Peyer's patch (tissue), 4 donors: Measurements from ENCODE around the gene TMEM63A. TPM values are rescaled to one million over a fixed set of nuclear protein-coding genes. Genes with fewer than 3 reads are reported as not detected.
"Not testable (repeated sequence)": the region's sequence is repeated elsewhere in the genome, so short reads cannot be mapped to it uniquely, and the experiment has no call there.

Source experiments
- DNase-seq, 3 donors: peaks; one replicate each; pipeline ENCODE4 v3.0.0-alpha.2; 2017 to 2019
- H3K27ac ChIP-seq, 4 donors: fragments of 200-600 bp; sonication (generic); one replicate each; pipeline ENCODE4 v1.5.1; 2016 to 2019
- H3K27me3 ChIP-seq, 2 donors: fragments of 200-600 bp; sonication (generic); one replicate each; pipeline ENCODE4 v1.5.1; 2019
- H3K36me3 ChIP-seq, 3 donors: fragments of 200-600 bp; sonication (generic); one replicate each; pipeline ENCODE4 v1.5.1; 2016 to 2019
- H3K4me1 ChIP-seq, 4 donors: fragments of 200-600 bp; sonication (generic); one replicate each; pipeline ENCODE4 v1.5.1; 2016 to 2019
- H3K4me3 ChIP-seq, 4 donors: fragments of 200-600 bp; sonication (generic); 1 replicate in 3 of 4; 2 replicates in 1 of 4; pipeline ENCODE4 v1.5.1; 2016 to 2019; ENCODE audit warnings: mild to moderate bottlenecking in 1 of 4
- H3K9me3 ChIP-seq, 4 donors: fragments of 200-600 bp; sonication (generic); one replicate each; pipeline ENCODE4 v1.5.1; 2016 to 2019; ENCODE audit warnings: mild to moderate bottlenecking in 1 of 4
- POLR2A ChIP-seq, 2 donors: fragments of 450-650 bp; IDR thresholded peaks; one replicate each; pipeline ENCODE4 v1.5.1; 2017; ENCODE audit warnings: antibody characterized with exemption in 2 of 2, mild to moderate bottlenecking in 2 of 2, moderate library complexity in 2 of 2
- total RNA-seq, 4 donors: library from RNA; depleted of rRNA; stranded (reverse); fragments of >200 nt; gene quantifications; one replicate each; pipeline ENCODE4 v1.1.0, GENCODE V29; 2016
- TF ChIP-seq, protein P1 (sequence below), 6 experiments: fragments of 450-650 bp in 4 of 6; fragments of 200-600 bp in 2 of 6; sonication (generic) in 1 of 6; IDR thresholded peaks; one replicate each; pipeline ENCODE4 v1.5.1; 2017 to 2019; ENCODE audit warnings: antibody characterized with exemption in 6 of 6, mild to moderate bottlenecking in 3 of 6, moderate library complexity in 1 of 6

The TMEM63A gene
- total RNA-seq, 4 donors from 2014 or later, result 77.8 to 339 (median 275) TPM

DNA sequence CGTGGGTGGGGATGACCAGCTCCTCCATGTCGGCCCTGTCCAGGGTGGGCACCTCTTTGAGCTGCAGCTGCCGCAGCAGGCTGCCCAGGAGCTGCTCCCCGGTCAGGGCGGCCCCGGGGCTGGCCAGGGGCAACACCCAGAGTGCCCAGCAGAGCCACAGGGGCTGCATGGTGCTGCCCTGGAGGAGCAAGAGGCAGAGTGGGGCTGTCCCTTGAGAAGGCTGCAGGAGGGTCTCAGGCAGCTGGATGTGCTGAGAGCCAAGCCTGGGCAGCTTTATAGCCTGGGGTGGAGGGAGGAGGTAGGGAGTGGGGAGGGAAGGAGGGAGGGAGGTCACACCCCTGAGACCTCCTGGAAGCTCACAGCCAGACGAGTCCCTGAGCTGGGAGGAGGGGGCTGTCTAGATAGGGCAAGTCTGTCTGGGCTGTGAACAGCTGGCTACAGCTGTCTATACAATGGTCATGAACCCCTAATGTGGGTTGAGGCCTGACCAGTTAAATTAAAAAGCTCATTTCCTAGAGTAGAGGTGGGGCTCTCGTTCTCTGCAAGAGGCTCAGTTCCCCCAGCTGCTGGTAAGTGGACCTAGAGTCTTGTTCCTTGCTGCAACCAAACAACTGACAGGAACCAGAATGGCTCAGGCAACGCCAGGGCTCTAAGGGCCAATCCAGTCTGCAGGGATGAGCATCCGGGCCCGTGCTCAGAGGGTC lies 6.9 kb upstream of the TMEM63A start, which contains the start of gene LEFTY1:
Gene LEFTY1 (minus strand): TSS at position 249 of the 704 bp plus-strand sequence. CDS start 80 bp downstream, at position 169.
- no peak for DNase-seq
- Histone ChIP-seq H3K4me1 (peaks cover 0 to 34% (median 0%) of the 10 kb centered on the region in 4 donors), H3K4me3 (peak within 1 kb of the TSS in 1 of 4 donors; percentile 5), H3K27ac (peak within 1 kb of the TSS in 2 of 4 donors; percentile 1 to 39), H3K9me3 (no peaks in the 10 kb centered on the region), H3K27me3 (no peaks in the 10 kb centered on the region), H3K36me3 (no peaks in the 10 kb centered on the region)
- TF ChIP-seq POLR2A (IDR thresholded peaks at IDR 0.05), result no peak
- TF ChIP-seq, protein P1, sequence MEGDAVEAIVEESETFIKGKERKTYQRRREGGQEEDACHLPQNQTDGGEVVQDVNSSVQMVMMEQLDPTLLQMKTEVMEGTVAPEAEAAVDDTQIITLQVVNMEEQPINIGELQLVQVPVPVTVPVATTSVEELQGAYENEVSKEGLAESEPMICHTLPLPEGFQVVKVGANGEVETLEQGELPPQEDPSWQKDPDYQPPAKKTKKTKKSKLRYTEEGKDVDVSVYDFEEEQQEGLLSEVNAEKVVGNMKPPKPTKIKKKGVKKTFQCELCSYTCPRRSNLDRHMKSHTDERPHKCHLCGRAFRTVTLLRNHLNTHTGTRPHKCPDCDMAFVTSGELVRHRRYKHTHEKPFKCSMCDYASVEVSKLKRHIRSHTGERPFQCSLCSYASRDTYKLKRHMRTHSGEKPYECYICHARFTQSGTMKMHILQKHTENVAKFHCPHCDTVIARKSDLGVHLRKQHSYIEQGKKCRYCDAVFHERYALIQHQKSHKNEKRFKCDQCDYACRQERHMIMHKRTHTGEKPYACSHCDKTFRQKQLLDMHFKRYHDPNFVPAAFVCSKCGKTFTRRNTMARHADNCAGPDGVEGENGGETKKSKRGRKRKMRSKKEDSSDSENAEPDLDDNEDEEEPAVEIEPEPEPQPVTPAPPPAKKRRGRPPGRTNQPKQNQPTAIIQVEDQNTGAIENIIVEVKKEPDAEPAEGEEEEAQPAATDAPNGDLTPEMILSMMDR (IDR thresholded peaks at IDR 0.05), result no peak

- Histone ChIP-seq H3K9me3 (no peaks in the 10 kb centered on the region), H3K4me1 (peaks cover 0 to 34% (median 0%) of the 10 kb centered on the region in 4 donors), H3K36me3 (no peaks in the 10 kb centered on the region), H3K27ac (no peak overlapping the region), H3K27me3 (no peaks in the 10 kb centered on the region), H3K4me3 (peak overlapping the region in 1 of 4 donors; percentile 5)
- DNase-seq, result no peak
- TF ChIP-seq POLR2A (IDR thresholded peaks at IDR 0.05), result no peak
- TF ChIP-seq, protein P1 (IDR thresholded peaks at IDR 0.05), result no peak
Measured at GRCh38 chr1:225888289-225888897, 6.2 kb upstream of the TMEM63A start.

GRCh38 chr1:225887554-225888288 lies 5.5 kb upstream of the TMEM63A start:
- H3K27ac ChIP-seq, H3K36me3 ChIP-seq, DNase-seq, H3K9me3 ChIP-seq, H3K4me3 ChIP-seq, H3K27me3 ChIP-seq: not testable (repeated sequence)
- H3K4me1 ChIP-seq, result peaks cover 0 to 34% (median 0%) of the 10 kb centered on the region in 4 donors

- TF ChIP-seq, protein P1 (IDR thresholded peaks at IDR 0.05), result no peak
- TF ChIP-seq POLR2A (IDR thresholded peaks at IDR 0.05), result no peak
- H3K27me3 ChIP-seq, result no peaks in the 10 kb centered on the region
- no peak overlapping the region for H3K4me3 ChIP-seq
- no peak overlapping the region for H3K27ac ChIP-seq
- H3K9me3 ChIP-seq, result no peaks in the 10 kb centered on the region
- no peak for DNase-seq
- H3K36me3 ChIP-seq, result no peaks in the 10 kb centered on the region
- peaks cover 0 to 34% (median 0%) of the 10 kb centered on the region in 4 donors for H3K4me1 ChIP-seq
Measured at GRCh38 chr1:225887030-225887314, 4.8 kb upstream of the TMEM63A start.

- Histone ChIP-seq H3K36me3 (no peaks in the 10 kb centered on the region), H3K4me1 (peaks cover 0 to 35% (median 0%) of the 10 kb centered on the region in 4 donors), H3K27ac (no peak overlapping the region), H3K9me3 (no peaks in the 10 kb centered on the region), H3K4me3 (no peak overlapping the region), H3K27me3 (no peaks in the 10 kb centered on the region)
- TF ChIP-seq POLR2A (IDR thresholded peaks at IDR 0.05), result no peak
- TF ChIP-seq, protein P1 (IDR thresholded peaks at IDR 0.05), result no peak
- DNase-seq, result no peak
Measured at GRCh38 chr1:225886159-225887029, 4.2 kb upstream of the TMEM63A start.
